Fibroblast of mammary gland (primary cell): ENCODE measurements around the gene FAF1.

Experiments
- DNase-seq: peaks from one replicate; pipeline ENCODE4 v3.0.0-alpha.2; 2010; ENCODE audit warnings: low read depth
- H3K4me3 ChIP-seq: 2 replicates; pipeline ENCODE4 v1.5.1; 2011; ENCODE audit warnings: low read depth, mild to moderate bottlenecking, low read length, moderate library complexity; ENCODE audit not compliant: control insufficient read depth
- CTCF ChIP-seq: conservative IDR thresholded peaks from 2 replicates; pipeline ENCODE4 v1.5.1; 2011; ENCODE audit warnings: low read depth, low read length, inconsistent platforms; ENCODE audit not compliant: control insufficient read depth, insufficient read depth

The FAF1 gene

GRCh38 chr1:50417946-50418599, 542.0 kb downstream of the FAF1 start:
- no peak for DNase-seq
- no peak overlapping the region for H3K4me3 ChIP-seq
- no peak for TF ChIP-seq CTCF

GRCh38 chr1:50417507-50417906, 542.6 kb downstream of the FAF1 start:
- H3K4me3 ChIP-seq: no peak overlapping the region
- no peak for DNase-seq
- no peak for TF ChIP-seq CTCF

GRCh38 chr1:50416553-50417453, 543.3 kb downstream of the FAF1 start:
- TF ChIP-seq CTCF: no peak
- no peak overlapping the region for H3K4me3 ChIP-seq
- DNase-seq: no peak

GRCh38 chr1:50416150-50416527, 543.9 kb downstream of the FAF1 start:
- TF ChIP-seq CTCF: no peak
- DNase-seq: no peak
- H3K4me3 ChIP-seq: no peak overlapping the region

GRCh38 chr1:50415235-50416149, 544.6 kb downstream of the FAF1 start:
- no peak for TF ChIP-seq CTCF
- no peak for DNase-seq
- H3K4me3 ChIP-seq: no peak overlapping the region

GRCh38 chr1:50414853-50415234, 545.2 kb downstream of the FAF1 start:
- H3K4me3 ChIP-seq: no peak overlapping the region
- no peak for DNase-seq
- no peak for TF ChIP-seq CTCF
